ENCODE measurements around the gene PTPRF. TPM values are rescaled to one million over a fixed set of nuclear protein-coding genes. Genes with fewer than 3 reads are reported as not detected.

Gene PTPRF
- total RNA-seq, 2 donors from 2014 or later, result 7.4 to 27.7 TPM

DNA sequence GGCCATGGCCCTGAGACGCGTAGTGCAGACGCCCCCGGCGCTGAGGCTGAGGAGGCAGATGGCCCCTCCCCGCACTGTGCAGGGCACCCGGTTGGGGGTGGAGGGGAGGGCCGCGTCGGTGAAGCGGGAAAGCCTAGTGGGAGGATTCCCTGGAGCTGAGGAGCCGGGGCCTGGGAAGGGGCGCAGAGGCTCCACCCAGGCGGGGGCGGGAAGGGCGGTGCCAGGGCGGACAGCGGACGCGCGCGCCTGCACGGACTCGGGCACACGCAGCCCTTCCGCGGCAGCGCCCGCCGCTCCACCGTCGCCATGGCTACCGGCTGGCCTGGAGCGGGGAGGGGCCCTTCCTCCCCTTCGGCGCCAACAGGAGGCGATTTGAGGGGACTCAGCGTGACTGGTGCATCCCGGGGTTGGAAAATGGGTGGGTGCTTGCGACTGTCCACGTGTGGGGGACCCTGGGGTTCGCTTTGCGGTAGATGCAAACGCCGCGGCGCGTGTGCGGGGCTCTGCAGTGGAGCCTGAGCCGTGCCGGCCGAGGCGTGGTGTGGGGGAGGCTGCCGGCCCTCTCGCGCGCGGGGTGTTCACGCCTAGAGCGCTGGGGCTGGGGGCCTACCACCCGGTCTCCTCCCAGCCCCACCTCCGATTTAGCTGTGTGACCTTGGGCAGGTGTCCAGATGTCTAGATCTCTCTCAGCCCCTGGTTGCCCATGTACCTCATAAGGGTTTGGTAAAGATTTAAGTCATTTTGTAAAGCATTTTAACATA, 35.1 kb downstream of the PTPRF start:
- Histone ChIP-seq H3K4me1 (peaks cover 0 to 20% of the 10 kb centered on the region in 2 donors), H3K36me3 (no peaks in the 10 kb centered on the region), H3K4me3 (peak overlapping the region; percentile 36 to 58), H3K9me3 (no peaks in the 10 kb centered on the region), H3K27ac (no peak overlapping the region), H3K27me3 (no peaks in the 10 kb centered on the region)
- TF ChIP-seq, protein P1, sequence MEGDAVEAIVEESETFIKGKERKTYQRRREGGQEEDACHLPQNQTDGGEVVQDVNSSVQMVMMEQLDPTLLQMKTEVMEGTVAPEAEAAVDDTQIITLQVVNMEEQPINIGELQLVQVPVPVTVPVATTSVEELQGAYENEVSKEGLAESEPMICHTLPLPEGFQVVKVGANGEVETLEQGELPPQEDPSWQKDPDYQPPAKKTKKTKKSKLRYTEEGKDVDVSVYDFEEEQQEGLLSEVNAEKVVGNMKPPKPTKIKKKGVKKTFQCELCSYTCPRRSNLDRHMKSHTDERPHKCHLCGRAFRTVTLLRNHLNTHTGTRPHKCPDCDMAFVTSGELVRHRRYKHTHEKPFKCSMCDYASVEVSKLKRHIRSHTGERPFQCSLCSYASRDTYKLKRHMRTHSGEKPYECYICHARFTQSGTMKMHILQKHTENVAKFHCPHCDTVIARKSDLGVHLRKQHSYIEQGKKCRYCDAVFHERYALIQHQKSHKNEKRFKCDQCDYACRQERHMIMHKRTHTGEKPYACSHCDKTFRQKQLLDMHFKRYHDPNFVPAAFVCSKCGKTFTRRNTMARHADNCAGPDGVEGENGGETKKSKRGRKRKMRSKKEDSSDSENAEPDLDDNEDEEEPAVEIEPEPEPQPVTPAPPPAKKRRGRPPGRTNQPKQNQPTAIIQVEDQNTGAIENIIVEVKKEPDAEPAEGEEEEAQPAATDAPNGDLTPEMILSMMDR (IDR thresholded peaks at IDR 0.05), result no peak
- DNase-seq (ENCODE audit: low spot score), result no peak

DNA sequence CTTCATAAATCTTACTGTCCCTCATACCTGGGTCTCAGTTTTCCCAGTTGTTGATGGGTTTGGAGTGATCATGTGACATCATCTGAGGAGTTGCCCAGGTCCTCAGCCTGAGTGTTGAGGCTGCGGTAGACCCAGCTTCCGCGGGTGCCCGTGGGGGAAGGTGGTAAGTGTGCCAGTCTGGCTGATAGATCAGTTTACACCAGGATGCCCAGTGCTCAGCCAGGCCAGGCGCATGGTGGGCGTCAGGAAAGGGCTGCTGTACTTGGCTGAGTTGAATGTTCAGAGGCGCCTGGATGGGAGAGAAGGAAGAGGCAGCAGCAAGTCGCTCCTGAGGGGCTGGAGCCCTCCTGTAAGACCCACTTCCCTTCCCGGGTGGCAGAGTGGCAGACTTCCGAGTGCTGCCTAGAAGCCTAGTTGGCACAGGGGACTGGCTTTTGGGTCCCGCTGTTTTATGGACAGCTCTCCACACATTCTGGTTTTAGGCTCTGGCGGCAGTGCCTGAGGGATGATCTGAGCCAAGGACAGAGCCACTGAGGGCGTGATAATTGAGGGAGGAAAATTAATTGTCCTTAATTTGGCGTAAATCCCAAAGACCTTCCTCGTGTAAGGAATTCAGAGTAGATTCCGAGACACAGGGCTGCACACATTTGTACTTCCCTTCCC, 35.8 kb downstream of the PTPRF start:
- H3K27me3 ChIP-seq, result no peaks in the 10 kb centered on the region
- TF ChIP-seq, protein P1 (IDR thresholded peaks at IDR 0.05), result no peak
- no peak for DNase-seq (ENCODE audit: low spot score)
- no peaks in the 10 kb centered on the region for H3K36me3 ChIP-seq
- H3K4me1 ChIP-seq, result peaks cover 0 to 20% of the 10 kb centered on the region in 2 donors
- H3K27ac ChIP-seq, result no peak overlapping the region
- peak overlapping the region in 1 of 2 donors; percentile 58 for H3K4me3 ChIP-seq
- H3K9me3 ChIP-seq, result no peaks in the 10 kb centered on the region

DNA sequence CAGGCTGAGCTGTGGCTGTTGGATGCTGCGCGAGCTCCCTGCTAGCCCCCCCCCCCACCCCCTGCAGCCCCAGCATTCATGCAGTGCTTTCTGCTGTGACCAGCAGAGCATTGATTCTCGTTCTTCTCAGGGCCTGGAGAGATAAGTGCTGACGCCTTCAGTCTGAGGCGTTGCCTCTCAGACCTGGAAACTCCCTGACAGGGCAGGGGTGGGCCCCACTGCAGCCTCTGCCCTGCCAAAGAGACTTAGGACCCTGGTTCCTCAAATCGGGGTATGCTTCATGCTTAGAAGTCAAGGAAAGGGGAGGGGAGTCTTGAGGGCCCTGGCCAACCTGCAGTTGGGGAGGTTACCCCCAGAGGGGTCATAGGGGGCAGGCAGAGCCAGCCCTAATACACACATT, 38.5 kb downstream of the PTPRF start:
- Histone ChIP-seq H3K4me3 (no peak overlapping the region), H3K4me1 (peaks cover 0 to 20% of the 10 kb centered on the region in 2 donors), H3K36me3 (no peaks in the 10 kb centered on the region), H3K27me3 (no peaks in the 10 kb centered on the region), H3K9me3 (no peaks in the 10 kb centered on the region), H3K27ac (no peak overlapping the region)
- no peak for DNase-seq (ENCODE audit: low spot score)
- TF ChIP-seq, protein P1 (IDR thresholded peaks at IDR 0.05), result no peak

DNA sequence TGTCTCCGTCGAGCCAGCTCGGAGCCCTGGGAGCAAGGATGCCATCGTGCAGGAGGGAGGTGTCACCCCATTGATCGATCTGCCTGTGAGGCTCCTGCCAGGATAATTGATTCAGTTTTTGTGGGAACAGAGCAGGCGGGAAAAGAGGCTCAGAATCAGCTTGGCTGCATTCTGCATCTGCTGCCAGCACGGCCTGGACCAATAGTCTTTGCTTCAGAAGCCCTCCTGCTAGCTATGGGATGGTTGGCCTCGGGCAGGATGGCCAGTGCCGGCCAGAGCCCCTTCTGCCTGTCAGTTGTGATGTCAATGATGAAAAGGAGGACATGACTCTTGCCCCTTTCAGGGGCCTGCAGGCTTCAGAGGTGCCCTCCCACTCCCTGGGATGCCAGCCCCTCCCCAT, 39.6 kb downstream of the PTPRF start:
- TF ChIP-seq, protein P1 (IDR thresholded peaks at IDR 0.05), result no peak
- Histone ChIP-seq H3K4me3 (no peak overlapping the region), H3K36me3 (no peaks in the 10 kb centered on the region), H3K27ac (no peak overlapping the region), H3K9me3 (no peaks in the 10 kb centered on the region), H3K4me1 (peaks cover 0 to 10% of the 10 kb centered on the region in 2 donors), H3K27me3 (no peaks in the 10 kb centered on the region)
- no peak for DNase-seq (ENCODE audit: low spot score)

DNA sequence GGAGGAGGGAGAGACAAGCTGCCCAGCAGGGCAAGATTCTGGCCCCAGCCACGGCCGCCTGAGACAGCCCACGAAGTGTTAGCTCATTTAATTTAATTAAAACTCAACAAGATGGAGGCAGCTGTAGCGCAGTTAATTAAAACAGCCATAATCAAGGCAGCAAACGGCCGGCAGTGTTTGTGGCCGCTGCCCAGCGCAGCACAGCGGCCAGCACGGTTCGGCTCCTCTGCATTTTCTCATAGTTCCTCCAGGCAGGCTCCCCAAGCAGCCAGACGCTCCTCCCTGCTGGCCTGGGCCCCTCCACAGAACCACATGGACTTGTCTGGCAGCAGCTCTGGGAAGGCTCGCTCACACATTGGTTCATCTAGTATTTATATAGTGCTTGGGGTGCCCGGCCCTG, 40.0 kb downstream of the PTPRF start:
- no peaks in the 10 kb centered on the region for H3K27me3 ChIP-seq
- H3K4me3 ChIP-seq, result no peak overlapping the region
- H3K4me1 ChIP-seq, result peaks cover 0 to 7% of the 10 kb centered on the region in 2 donors
- H3K9me3 ChIP-seq, result no peaks in the 10 kb centered on the region
- TF ChIP-seq, protein P1 (IDR thresholded peaks at IDR 0.05), result no peak
- no peak for DNase-seq (ENCODE audit: low spot score)
- H3K27ac ChIP-seq, result no peak overlapping the region
- no peaks in the 10 kb centered on the region for H3K36me3 ChIP-seq
